ENCODE data around the gene ALG1.
A peak's percentile ranks its signal among the peaks of the same experiment; 100 is the strongest.
"Not testable (repeated sequence)": the region's sequence is repeated elsewhere in the genome, so short reads cannot be mapped to it uniquely, and the experiment has no call there.

The ALG1 gene

DNA sequence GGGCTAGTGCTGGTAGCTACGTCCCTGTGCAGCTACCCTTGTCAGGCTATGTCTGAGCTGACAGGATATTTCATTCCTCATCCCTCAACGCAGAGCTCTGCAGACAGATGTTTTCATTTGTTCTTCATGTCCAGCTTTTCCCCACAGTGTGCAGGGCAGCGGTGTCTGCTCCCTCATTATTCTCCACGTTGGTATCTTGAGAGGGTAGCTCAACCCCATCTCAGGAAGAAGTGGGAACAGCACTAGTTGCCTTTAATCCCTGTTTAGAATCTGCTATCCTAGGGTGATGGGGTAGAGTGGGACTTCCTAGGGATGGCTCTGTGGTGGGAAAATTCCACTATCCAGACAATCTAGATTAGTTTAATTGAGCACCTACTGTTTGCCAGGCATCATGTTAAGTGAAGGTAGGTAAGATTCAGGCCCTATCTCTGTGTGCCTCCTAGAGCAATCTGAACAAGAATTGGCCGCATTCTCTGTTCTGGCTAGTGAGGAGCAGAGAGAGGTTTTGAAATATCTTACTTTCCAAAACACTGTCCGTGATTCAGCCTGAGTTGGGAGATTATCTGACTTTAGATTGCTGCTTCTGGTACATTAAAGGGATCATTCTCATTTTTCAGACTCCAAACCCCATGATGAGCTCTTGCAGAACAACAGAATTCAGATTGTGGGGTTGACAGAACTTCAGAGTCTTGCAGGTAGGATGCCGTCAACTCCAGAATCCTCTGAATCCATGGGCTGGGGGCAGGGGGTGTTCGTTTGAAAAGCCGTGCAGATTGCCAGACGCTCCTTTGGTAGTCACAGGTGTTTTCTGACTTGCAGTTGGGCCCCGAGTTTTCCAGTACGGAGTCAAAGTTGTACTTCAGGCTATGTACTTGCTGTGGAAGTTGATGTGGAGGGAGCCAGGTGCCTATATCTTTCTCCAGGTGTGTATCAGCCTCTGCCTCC is 963 bp downstream of the ALG1 start:
- peaks cover 26% of the 10 kb centered on the region for H3K79me2 ChIP-seq (ENCODE audit: low read length)
- no peak for TF ChIP-seq EZH2 (optimal IDR thresholded peaks at IDR 0.05; ENCODE audit: low read depth, low read length)
- TF ChIP-seq, protein P1, sequence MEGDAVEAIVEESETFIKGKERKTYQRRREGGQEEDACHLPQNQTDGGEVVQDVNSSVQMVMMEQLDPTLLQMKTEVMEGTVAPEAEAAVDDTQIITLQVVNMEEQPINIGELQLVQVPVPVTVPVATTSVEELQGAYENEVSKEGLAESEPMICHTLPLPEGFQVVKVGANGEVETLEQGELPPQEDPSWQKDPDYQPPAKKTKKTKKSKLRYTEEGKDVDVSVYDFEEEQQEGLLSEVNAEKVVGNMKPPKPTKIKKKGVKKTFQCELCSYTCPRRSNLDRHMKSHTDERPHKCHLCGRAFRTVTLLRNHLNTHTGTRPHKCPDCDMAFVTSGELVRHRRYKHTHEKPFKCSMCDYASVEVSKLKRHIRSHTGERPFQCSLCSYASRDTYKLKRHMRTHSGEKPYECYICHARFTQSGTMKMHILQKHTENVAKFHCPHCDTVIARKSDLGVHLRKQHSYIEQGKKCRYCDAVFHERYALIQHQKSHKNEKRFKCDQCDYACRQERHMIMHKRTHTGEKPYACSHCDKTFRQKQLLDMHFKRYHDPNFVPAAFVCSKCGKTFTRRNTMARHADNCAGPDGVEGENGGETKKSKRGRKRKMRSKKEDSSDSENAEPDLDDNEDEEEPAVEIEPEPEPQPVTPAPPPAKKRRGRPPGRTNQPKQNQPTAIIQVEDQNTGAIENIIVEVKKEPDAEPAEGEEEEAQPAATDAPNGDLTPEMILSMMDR (IDR thresholded peaks at IDR 0.05; ENCODE audit: low read length) = no peak
- no peak for TF ChIP-seq EZH2phosphoT487 (IDR thresholded peaks at IDR 0.05; ENCODE audit: low read length)
- no peaks in the 10 kb centered on the region for H3K9me2 ChIP-seq (replicated peaks; ENCODE audit: insufficient read depth, low read length)

DNA sequence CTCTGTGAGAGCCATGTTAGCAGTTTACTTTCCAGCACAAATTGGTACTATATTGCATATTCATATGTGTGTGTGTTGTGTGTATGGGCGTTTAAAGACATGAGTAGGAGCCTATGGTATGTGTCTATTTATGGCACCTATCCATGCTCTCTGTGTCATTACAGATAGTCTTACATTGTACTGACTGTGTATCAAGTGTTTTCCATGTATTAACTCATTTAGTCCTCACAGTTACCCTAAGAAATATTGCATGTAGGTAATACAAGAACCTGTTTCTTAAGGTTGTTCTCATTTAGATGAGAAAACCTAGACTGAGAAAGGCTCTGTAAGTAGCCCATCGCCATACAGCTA is 1.6 kb downstream of the ALG1 start:
- Histone ChIP-seq H3K9ac (ENCODE audit: low read length) (no peak overlapping the region), H3K4me3 (ENCODE audit: low read length) (no peak overlapping the region)
- TF ChIP-seq EZH2phosphoT487 (IDR thresholded peaks at IDR 0.05; ENCODE audit: low read length) (no peak), EZH2 (optimal IDR thresholded peaks at IDR 0.05; ENCODE audit: low read depth, low read length) (no peak)
- TF ChIP-seq, protein P1 (IDR thresholded peaks at IDR 0.05; ENCODE audit: low read length) = no peak

More for the DNA sequence above, 963 bp downstream of the ALG1 start:
- H3K9me3 ChIP-seq (replicated peaks; ENCODE audit: insufficient read depth, low read length) = no peaks in the 10 kb centered on the region
- no peaks in the 10 kb centered on the region for H4K20me1 ChIP-seq (ENCODE audit: insufficient read depth, low read length)
- H3K4me2 ChIP-seq (ENCODE audit: low read depth, low read length) = peak overlapping the region; percentile 73
- peak overlapping the region; percentile 68; the same call in 1 of the 2 replicates for H3K27ac ChIP-seq (ENCODE audit: low read length)
- peaks cover 5% of the 10 kb centered on the region for H3F3A ChIP-seq (ENCODE audit: insufficient read depth, low read length)
- H3K4me3 ChIP-seq (ENCODE audit: low read length) = peak overlapping the region; percentile 91
- no peak for DNase-seq
- H3K4me1 ChIP-seq (ENCODE audit: low read length) = peaks cover 14% of the 10 kb centered on the region
- H3K9ac ChIP-seq (ENCODE audit: low read length) = peak overlapping the region; percentile 77
- H2AFZ ChIP-seq (ENCODE audit: low read length) = peak overlapping the region; percentile 88
- H3K27me3 ChIP-seq (replicated peaks; ENCODE audit: insufficient read depth, low read length) = 0 out of 2 replicates have a peak, but pooled peaks cover 1% of the 10 kb centered on the region
- no peaks in the 10 kb centered on the region for H3K36me3 ChIP-seq (replicated peaks; ENCODE audit: insufficient read depth, low read length)

DNA sequence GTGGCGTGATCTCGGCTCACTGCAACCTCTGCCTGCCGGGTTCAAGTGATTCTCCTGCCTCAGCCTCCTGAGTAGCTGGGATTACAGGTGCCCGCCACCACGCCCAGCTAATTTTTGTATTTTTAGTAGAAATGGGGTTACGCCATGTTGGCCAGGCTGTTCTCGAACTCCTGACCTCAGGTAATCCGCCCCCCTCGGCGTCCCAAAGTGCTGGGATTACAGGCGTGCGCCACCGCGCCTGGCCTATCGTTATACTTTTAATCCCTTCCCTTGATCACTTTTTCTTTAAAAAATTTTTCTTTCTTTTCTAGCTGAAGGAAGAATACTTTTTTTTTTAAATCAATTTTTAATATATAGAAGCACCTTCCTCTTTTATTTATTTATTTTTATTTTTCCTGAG is 2.1 kb downstream of the ALG1 start:
- Histone ChIP-seq H3K4me1 (ENCODE audit: low read length) (peaks cover 14% of the 10 kb centered on the region), H3K79me2 (ENCODE audit: low read length) (peaks cover 26% of the 10 kb centered on the region)
- not testable (repeated sequence) for H3K9ac ChIP-seq (ENCODE audit: low read length); H3K9me2 ChIP-seq (replicated peaks; ENCODE audit: insufficient read depth, low read length); H3K4me3 ChIP-seq (ENCODE audit: low read length); H2AFZ ChIP-seq (ENCODE audit: low read length); H3F3A ChIP-seq (ENCODE audit: insufficient read depth, low read length); H3K27me3 ChIP-seq (replicated peaks; ENCODE audit: insufficient read depth, low read length); H3K27ac ChIP-seq (ENCODE audit: low read length); H4K20me1 ChIP-seq (ENCODE audit: insufficient read depth, low read length); H3K4me2 ChIP-seq (ENCODE audit: low read depth, low read length); H3K9me3 ChIP-seq (replicated peaks; ENCODE audit: insufficient read depth, low read length); H3K36me3 ChIP-seq (replicated peaks; ENCODE audit: insufficient read depth, low read length); DNase-seq

More for the DNA sequence above, 1.6 kb downstream of the ALG1 start:
- H3F3A ChIP-seq (ENCODE audit: insufficient read depth, low read length) = peaks cover 5% of the 10 kb centered on the region
- H3K79me2 ChIP-seq (ENCODE audit: low read length) = peaks cover 26% of the 10 kb centered on the region
- peak overlapping the region; percentile 73; the same call in 1 of the 2 replicates for H3K4me2 ChIP-seq (ENCODE audit: low read depth, low read length)
- H3K27ac ChIP-seq (ENCODE audit: low read length) = no peak overlapping the region
- H4K20me1 ChIP-seq (ENCODE audit: insufficient read depth, low read length) = no peaks in the 10 kb centered on the region
- no peaks in the 10 kb centered on the region for H3K36me3 ChIP-seq (replicated peaks; ENCODE audit: insufficient read depth, low read length)
- H3K4me1 ChIP-seq (ENCODE audit: low read length) = peaks cover 14% of the 10 kb centered on the region
- no peaks in the 10 kb centered on the region for H3K27me3 ChIP-seq (replicated peaks; ENCODE audit: insufficient read depth, low read length)
- DNase-seq = no peak
- H2AFZ ChIP-seq (ENCODE audit: low read length) = no peak overlapping the region
- no peaks in the 10 kb centered on the region for H3K9me2 ChIP-seq (replicated peaks; ENCODE audit: insufficient read depth, low read length)
- no peaks in the 10 kb centered on the region for H3K9me3 ChIP-seq (replicated peaks; ENCODE audit: insufficient read depth, low read length)

DNA sequence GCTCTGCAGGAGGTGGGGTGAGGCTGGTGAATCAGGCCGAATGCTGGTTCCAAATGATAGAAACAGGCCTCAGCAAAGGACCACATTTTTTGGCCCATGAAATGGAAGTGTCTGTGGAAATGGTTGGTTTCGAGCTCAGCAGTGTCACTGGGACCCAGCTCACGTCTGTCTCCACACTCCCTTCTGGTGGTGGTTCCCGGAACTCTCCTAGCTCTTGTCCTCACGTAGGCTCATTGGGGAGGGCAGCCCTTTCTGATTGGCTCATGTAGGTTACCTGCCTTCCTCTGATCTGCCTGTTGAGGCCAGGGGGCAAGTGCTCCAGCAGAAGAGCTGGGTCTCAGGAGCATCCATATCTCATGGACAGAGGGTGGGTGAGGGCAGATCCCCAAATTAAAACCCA is 4.0 kb downstream of the ALG1 start:
- no peak overlapping the region for H3K4me2 ChIP-seq (ENCODE audit: low read depth, low read length)
- no peak overlapping the region for H3K4me3 ChIP-seq (ENCODE audit: low read length)
- no peak overlapping the region for H3K9ac ChIP-seq (ENCODE audit: low read length)
- no peak overlapping the region for H2AFZ ChIP-seq (ENCODE audit: low read length)
- H3K36me3 ChIP-seq (replicated peaks; ENCODE audit: insufficient read depth, low read length) = no peaks in the 10 kb centered on the region
- no peaks in the 10 kb centered on the region for H3K27me3 ChIP-seq (replicated peaks; ENCODE audit: insufficient read depth, low read length)
- H4K20me1 ChIP-seq (ENCODE audit: insufficient read depth, low read length) = no peaks in the 10 kb centered on the region
- no peaks in the 10 kb centered on the region for H3K9me2 ChIP-seq (replicated peaks; ENCODE audit: insufficient read depth, low read length)
- peaks cover 14% of the 10 kb centered on the region for H3K4me1 ChIP-seq (ENCODE audit: low read length)
- H3K79me2 ChIP-seq (ENCODE audit: low read length) = peaks cover 26% of the 10 kb centered on the region
- no peak for DNase-seq
- no peak overlapping the region for H3K27ac ChIP-seq (ENCODE audit: low read length)
- no peak for TF ChIP-seq EZH2 (optimal IDR thresholded peaks at IDR 0.05; ENCODE audit: low read depth, low read length)
- TF ChIP-seq EZH2phosphoT487 (IDR thresholded peaks at IDR 0.05; ENCODE audit: low read length) = no peak
- TF ChIP-seq, protein P1 (IDR thresholded peaks at IDR 0.05; ENCODE audit: low read length) = no peak
- no peaks in the 10 kb centered on the region for H3K9me3 ChIP-seq (replicated peaks; ENCODE audit: insufficient read depth, low read length)
- peaks cover 5% of the 10 kb centered on the region for H3F3A ChIP-seq (ENCODE audit: insufficient read depth, low read length)
